Myocyte (in vitro differentiated cells): ENCODE measurements around the gene LDLRAP1. TPM values are rescaled to one million over a fixed set of nuclear protein-coding genes. Genes with fewer than 3 reads are reported as not detected.

Experiments
- total RNA-seq: library from RNA; depleted of rRNA; stranded (reverse); fragments of >200 nt; gene quantifications from 2 replicates; pipeline ENCODE4 v1.2.3, GENCODE V29; 2014

Gene LDLRAP1
- total RNA-seq, 1 donor from 2014 or later: 13.8 TPM

Other genes starting within 250 kb of the LDLRAP1 start
- 117 and 160 TPM in 2 replicates for gene TMEM50A, start 205.3 kb upstream of the LDLRAP1 start, total RNA-seq
- gene RHCE, start 122.8 kb upstream of the LDLRAP1 start, total RNA-seq: 2.1 and 2.2 TPM in 2 replicates
- 27.7 and 31.1 TPM in 2 replicates for gene MACO1, start 112.7 kb upstream of the LDLRAP1 start, total RNA-seq
- gene MAN1C1, start 73.2 kb downstream of the LDLRAP1 start, total RNA-seq: 6.6 and 8.8 TPM in 2 replicates